Progenitor cell of endocrine pancreas (in vitro differentiated cells): ENCODE measurements around the gene HOXB6. TPM values are rescaled to one million over a fixed set of nuclear protein-coding genes. Genes with fewer than 3 reads are reported as not detected.

ENCODE experiments used
- DNase-seq: peaks from one replicate; pipeline ENCODE4 v3.0.0; 2021; ENCODE audit warnings: low spot score; ENCODE audit not compliant: unreplicated experiment
- H3K27ac Mint-ChIP-seq: 2 replicates; pipeline ENCODE4 v1.8.0; 2021; ENCODE audit warnings: mild to moderate bottlenecking, moderate library complexity, mixed read lengths
- H3K27me3 Mint-ChIP-seq: 2 replicates; pipeline ENCODE4 v1.8.0; 2021; ENCODE audit warnings: mixed read lengths
- H3K36me3 Mint-ChIP-seq: 2 replicates; pipeline ENCODE4 v1.8.0; 2022; ENCODE audit warnings: mixed read lengths; ENCODE audit not compliant: insufficient read depth
- H3K4me1 Mint-ChIP-seq: 2 replicates; pipeline ENCODE4 v1.8.0; 2021; ENCODE audit warnings: low read depth, mixed read lengths
- H3K4me3 Mint-ChIP-seq: 2 replicates; pipeline ENCODE4 v1.8.0; 2021; ENCODE audit warnings: low read depth, mild to moderate bottlenecking, moderate library complexity, mixed read lengths
- H3K9me3 Mint-ChIP-seq: 2 replicates; pipeline ENCODE4 v1.8.0; 2021; ENCODE audit warnings: low read depth, mixed read lengths
- CTCF ChIP-seq: fragments of 200-600 bp; sonication (generic); IDR thresholded peaks from one replicate; pipeline ENCODE4 v1.5.0; 2021; ENCODE audit warnings: antibody characterized with exemption, mild to moderate bottlenecking; ENCODE audit not compliant: unreplicated experiment
- total RNA-seq: library from RNA; stranded (reverse); gene quantifications from 2 replicates; pipeline ENCODE4 v1.2.1, GENCODE V29; 2021

HOXB6 gene
- total RNA-seq, 1 donor from 2014 or later, result 0.96 TPM

- Mint-ChIP-seq H3K4me3 (no peak overlapping the region), H3K27ac (no peak overlapping the region), H3K36me3 (no peaks in the 10 kb centered on the region), H3K4me1 (no peaks in the 10 kb centered on the region), H3K27me3 (peaks cover 100% of the 10 kb centered on the region), H3K9me3 (no peaks in the 10 kb centered on the region)
- no peak for DNase-seq
- no peak for TF ChIP-seq CTCF
Measured at GRCh38 chr17:48637323-48638260, 32.8 kb upstream of the HOXB6 start.

DNA sequence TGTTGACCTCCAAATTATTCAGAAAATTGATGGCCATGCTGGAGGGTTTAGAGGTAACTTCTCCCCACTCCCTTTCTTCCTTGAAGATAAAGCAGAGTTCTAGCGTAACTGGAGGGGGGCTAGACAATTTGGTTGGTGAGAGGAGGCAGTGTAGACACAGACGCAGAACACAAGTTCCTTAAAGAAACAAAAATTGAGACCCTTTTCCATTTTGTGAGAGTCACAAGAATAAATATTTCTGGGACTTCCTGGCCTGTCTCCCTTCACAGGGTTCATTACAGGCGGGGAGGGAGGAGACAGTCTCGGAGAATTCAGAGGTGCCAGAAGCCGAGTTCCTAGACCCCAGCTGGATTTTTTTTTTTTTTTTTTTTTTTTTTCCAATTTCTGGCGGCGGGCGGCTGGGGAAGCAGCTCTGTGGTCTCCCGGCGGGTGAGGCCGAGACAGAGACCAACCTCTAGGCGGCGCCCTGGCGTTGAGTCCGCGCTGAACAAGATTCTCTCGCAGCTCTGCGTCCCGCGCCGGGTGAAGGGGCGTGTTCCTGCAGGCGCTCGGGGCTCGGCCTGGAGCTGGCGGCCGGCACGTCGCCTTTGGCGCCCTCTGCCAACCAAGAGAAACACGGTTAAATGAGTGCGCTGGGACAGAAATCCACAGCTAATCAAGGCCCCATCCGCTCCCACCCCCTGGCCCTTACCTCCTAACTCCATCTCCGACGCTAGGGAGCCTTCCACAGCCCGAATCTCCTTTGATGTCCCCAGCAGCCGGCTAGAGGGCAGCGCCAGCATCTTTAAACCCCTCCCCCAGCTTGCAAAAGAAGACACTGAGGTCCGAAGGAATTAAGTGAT lies 31.6 kb upstream of the HOXB6 start:
- H3K27ac Mint-ChIP-seq, result no peak overlapping the region
- H3K36me3 Mint-ChIP-seq, result no peaks in the 10 kb centered on the region
- H3K4me1 Mint-ChIP-seq, result no peaks in the 10 kb centered on the region
- H3K27me3 Mint-ChIP-seq, result peaks cover 100% of the 10 kb centered on the region
- no peaks in the 10 kb centered on the region for H3K9me3 Mint-ChIP-seq
- H3K4me3 Mint-ChIP-seq, result no peak overlapping the region
- peak; percentile 94 for DNase-seq
- TF ChIP-seq CTCF, result peak; percentile 74

DNA sequence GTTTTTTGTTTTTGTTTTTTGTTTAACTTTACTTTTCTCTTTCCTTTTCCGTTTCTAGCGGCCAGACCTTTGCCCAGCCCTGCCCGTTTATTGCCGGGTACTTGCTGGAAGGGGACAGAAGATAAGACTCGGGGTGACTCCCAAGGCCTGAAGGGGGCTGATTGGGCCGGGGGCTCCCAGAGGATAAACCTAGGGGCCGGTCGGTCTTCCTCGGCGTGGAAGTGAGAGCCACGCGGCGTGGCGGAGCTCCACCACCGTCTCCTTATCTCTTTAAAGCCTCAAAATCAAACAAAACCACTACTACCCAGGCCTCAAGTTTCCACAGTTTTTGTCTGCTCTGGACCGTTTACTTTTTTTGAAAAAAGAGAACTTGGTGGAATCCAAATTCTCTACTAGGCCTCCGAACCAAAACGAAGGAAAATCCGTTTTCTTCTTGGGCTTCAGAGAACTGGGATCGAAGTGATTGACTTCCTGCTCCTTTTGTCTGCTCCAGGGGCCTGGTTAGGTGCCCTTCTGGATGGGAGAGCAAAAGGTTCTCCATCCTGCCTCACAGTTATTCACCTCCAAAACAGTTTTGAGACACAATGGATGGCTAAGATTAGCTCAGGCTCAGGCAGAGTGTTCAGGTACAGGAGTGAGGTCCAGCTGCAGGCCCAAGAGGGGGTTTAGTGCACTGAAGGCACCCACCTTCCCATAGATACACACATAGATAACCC lies 29.9 kb upstream of the HOXB6 start:
- TF ChIP-seq CTCF, result no peak
- Mint-ChIP-seq H3K27me3 (peaks cover 100% of the 10 kb centered on the region), H3K27ac (no peak overlapping the region), H3K4me1 (no peaks in the 10 kb centered on the region), H3K4me3 (no peak overlapping the region), H3K36me3 (no peaks in the 10 kb centered on the region), H3K9me3 (no peaks in the 10 kb centered on the region)
- DNase-seq, result no peak

DNA sequence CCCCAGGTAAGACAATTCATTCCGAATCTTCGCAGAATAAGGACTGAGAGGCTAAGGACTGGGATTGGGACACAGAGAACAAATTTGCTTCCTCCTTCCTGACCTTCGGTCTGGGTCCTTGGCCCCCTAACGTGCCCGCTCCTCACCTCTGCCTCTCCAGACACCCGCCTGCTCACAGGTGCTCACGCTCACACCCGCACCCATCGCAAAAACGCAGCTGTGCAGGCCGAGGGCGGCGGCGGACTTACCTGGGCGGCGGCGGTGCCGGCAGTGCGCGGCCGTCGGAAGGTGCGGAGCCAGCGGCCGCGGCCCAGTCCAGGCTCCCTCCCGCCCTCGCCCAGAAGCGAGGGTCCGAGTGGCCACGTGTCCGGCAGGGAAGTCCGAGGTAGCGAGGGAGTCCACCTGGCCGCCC lies 28.5 kb upstream of the HOXB6 start:
- Mint-ChIP-seq H3K27me3 (peaks cover 100% of the 10 kb centered on the region), H3K4me1 (no peaks in the 10 kb centered on the region), H3K27ac (no peak overlapping the region), H3K9me3 (no peaks in the 10 kb centered on the region), H3K36me3 (no peaks in the 10 kb centered on the region), H3K4me3 (no peak overlapping the region)
- DNase-seq, result no peak
- no peak for TF ChIP-seq CTCF
